DOHH2 (cell line): ENCODE measurements around the gene PIGH.

Experiments used
- H3F3A ChIP-seq: fragments of 200-600 bp; sonication (generic), shearing (Covaris generic); 2 replicates; pipeline ENCODE4 v1.6.0; 2016; ENCODE audit warnings: antibody characterized with exemption, mild to moderate bottlenecking; ENCODE audit not compliant: control insufficient read depth, insufficient read depth
- H3K27ac ChIP-seq: fragments of 200-600 bp; sonication (generic); 2 replicates; pipeline ENCODE4 v1.5.1; 2014; ENCODE audit warnings: low read depth, mild to moderate bottlenecking, low read length, moderate library complexity
- H3K27me3 ChIP-seq: fragments of 200-600 bp; sonication (generic); 2 replicates; pipeline ENCODE4 v1.6.1; 2014; ENCODE audit warnings: mild to moderate bottlenecking, low read length, mixed read lengths; ENCODE audit not compliant: control insufficient read depth
- H3K36me3 ChIP-seq: fragments of 200-600 bp; sonication (generic); 2 replicates; pipeline ENCODE4 v1.6.1; 2014; ENCODE audit warnings: mild to moderate bottlenecking, low read length, moderate library complexity, mixed read lengths; ENCODE audit not compliant: control insufficient read depth
- H3K4me1 ChIP-seq: fragments of 200-600 bp; sonication (generic); 2 replicates; pipeline ENCODE4 v1.6.1; 2014; ENCODE audit warnings: mild to moderate bottlenecking, low read length, mixed read lengths; ENCODE audit not compliant: control insufficient read depth
- H3K4me2 ChIP-seq: fragments of 200-600 bp; sonication (generic); 2 replicates; pipeline ENCODE4 v1.6.0; 2014; ENCODE audit warnings: mild to moderate bottlenecking, low read length, moderate library complexity
- H3K4me3 ChIP-seq: fragments of 200-600 bp; sonication (generic); 2 replicates; pipeline ENCODE4 v1.5.1; 2014; ENCODE audit warnings: mild to moderate bottlenecking, low read length, mixed read lengths
- H3K79me2 ChIP-seq: fragments of 200-600 bp; sonication (generic); 2 replicates; pipeline ENCODE4 v1.6.1; 2014; ENCODE audit warnings: mild to moderate bottlenecking, low read length, mixed read lengths; ENCODE audit not compliant: control insufficient read depth
- H3K9me2 ChIP-seq: fragments of 200-600 bp; sonication (generic); replicated peaks from 2 replicates; pipeline ENCODE4 v1.6.1; 2014; ENCODE audit warnings: mild to moderate bottlenecking, low read length, mixed read lengths; ENCODE audit not compliant: control insufficient read depth
- H3K9me3 ChIP-seq: fragments of 200-600 bp; sonication (generic); 2 replicates; pipeline ENCODE4 v1.6.1; 2014; ENCODE audit warnings: antibody characterized with exemption, low read length, mixed read lengths; ENCODE audit not compliant: control insufficient read depth, insufficient read depth
- H4K20me1 ChIP-seq: fragments of 200-600 bp; sonication (generic); 2 replicates; pipeline ENCODE4 v1.6.0; 2014; ENCODE audit warnings: low read depth, mild to moderate bottlenecking, antibody characterized with exemption, low read length, moderate library complexity; ENCODE audit not compliant: control insufficient read depth, insufficient read depth
- CTCF ChIP-seq: fragments of 200-600 bp; sonication (generic); IDR thresholded peaks from one replicate; pipeline ENCODE4 v1.5.1; 2014; ENCODE audit warnings: antibody characterized with exemption, mild to moderate bottlenecking, low read depth, low read length; ENCODE audit not compliant: poor library complexity, severe bottlenecking
- EZH2phosphoT487 ChIP-seq: fragments of 200-600 bp; sonication (generic); IDR thresholded peaks from 2 replicates; pipeline ENCODE4 v1.6.1; 2017; ENCODE audit warnings: borderline replicate concordance, mild to moderate bottlenecking, antibody characterized with exemption, low read length, moderate library complexity, mixed read lengths

The PIGH gene

GRCh38 chr14:67577181-67577808 lies 22.8 kb downstream of the PIGH start:
- Histone ChIP-seq H3K36me3 (no peaks in the 10 kb centered on the region), H3K9me2 (no peaks in the 10 kb centered on the region), H3K27ac (no peak overlapping the region), H3F3A (no peaks in the 10 kb centered on the region), H3K79me2 (no peaks in the 10 kb centered on the region), H3K4me3 (no peak overlapping the region), H4K20me1 (no peaks in the 10 kb centered on the region), H3K4me1 (no peaks in the 10 kb centered on the region), H3K27me3 (no peaks in the 10 kb centered on the region; the same call in 1 of the 2 replicates), H3K9me3 (no peaks in the 10 kb centered on the region), H3K4me2 (no peak overlapping the region)
- TF ChIP-seq EZH2phosphoT487 (no peak), CTCF (no peak)

- Histone ChIP-seq H3K4me1 (no peaks in the 10 kb centered on the region), H3K36me3 (no peaks in the 10 kb centered on the region), H3K4me2 (no peak overlapping the region), H3K27me3 (no peaks in the 10 kb centered on the region; the same call in 1 of the 2 replicates), H3K4me3 (no peak overlapping the region), H4K20me1 (no peaks in the 10 kb centered on the region), H3K9me3 (no peaks in the 10 kb centered on the region), H3K79me2 (no peaks in the 10 kb centered on the region), H3F3A (no peaks in the 10 kb centered on the region), H3K9me2 (no peaks in the 10 kb centered on the region), H3K27ac (no peak overlapping the region)
- no peak for TF ChIP-seq CTCF
- no peak for TF ChIP-seq EZH2phosphoT487
These were observed 23.7 kb downstream of the PIGH start for GRCh38 chr14:67576216-67576955.

GRCh38 chr14:67575684-67576083 lies 24.4 kb downstream of the PIGH start:
- no peaks in the 10 kb centered on the region for H4K20me1 ChIP-seq
- no peaks in the 10 kb centered on the region for H3F3A ChIP-seq
- H3K9me3 ChIP-seq: no peaks in the 10 kb centered on the region
- H3K4me2 ChIP-seq: no peak overlapping the region
- TF ChIP-seq CTCF (no peak), EZH2phosphoT487 (no peak)
- H3K4me1 ChIP-seq: no peaks in the 10 kb centered on the region
- no peaks in the 10 kb centered on the region for H3K79me2 ChIP-seq
- H3K9me2 ChIP-seq: no peaks in the 10 kb centered on the region
- no peak overlapping the region for H3K4me3 ChIP-seq
- H3K27ac ChIP-seq: no peak overlapping the region
- peaks cover 2% of the 10 kb centered on the region; the same call in 1 of the 2 replicates for H3K27me3 ChIP-seq
- H3K36me3 ChIP-seq: no peaks in the 10 kb centered on the region
